Ishikawa (cell line): Measurements from ENCODE around the gene TTC9B.

Experiments used
- CEBPB ChIP-seq: IDR thresholded peaks from 2 replicates; pipeline ENCODE4 v1.6.1; 2012
- CREB1 ChIP-seq: IDR thresholded peaks from 2 replicates; pipeline ENCODE4 v1.6.1; 2012; ENCODE audit warnings: low read depth
- EGR1 ChIP-seq: IDR thresholded peaks from 2 replicates; pipeline ENCODE4 v1.6.1; 2012
- EP300 ChIP-seq: IDR thresholded peaks from 2 replicates; pipeline ENCODE4 v1.6.1; 2012; ENCODE audit warnings: borderline replicate concordance
- FOXM1 ChIP-seq: IDR thresholded peaks from 2 replicates; pipeline ENCODE4 v1.6.1; 2012; ENCODE audit warnings: low read depth, borderline replicate concordance
- MAX ChIP-seq: IDR thresholded peaks from 2 replicates; pipeline ENCODE4 v1.6.1; 2012
- NFIC ChIP-seq: IDR thresholded peaks from 2 replicates; pipeline ENCODE4 v1.6.1; 2012
- RAD21 ChIP-seq: IDR thresholded peaks from 2 replicates; pipeline ENCODE4 v1.6.1; 2012; ENCODE audit warnings: low read depth
- REST ChIP-seq: IDR thresholded peaks from 2 replicates; pipeline ENCODE4 v1.6.1; 2012; ENCODE audit warnings: low read depth, mild to moderate bottlenecking
- TAF1 ChIP-seq: IDR thresholded peaks from 2 replicates; pipeline ENCODE4 v1.6.1; 2012; ENCODE audit warnings: low read depth, mild to moderate bottlenecking
- TCF12 ChIP-seq: IDR thresholded peaks from 2 replicates; pipeline ENCODE4 v1.6.1; 2012; ENCODE audit warnings: low read depth
- TEAD4 ChIP-seq: IDR thresholded peaks from 2 replicates; pipeline ENCODE4 v1.6.1; 2012
- USF1 ChIP-seq: IDR thresholded peaks from 2 replicates; pipeline ENCODE4 v1.6.1; 2012
- YY1 ChIP-seq: IDR thresholded peaks from 2 replicates; pipeline ENCODE4 v1.6.1; 2012; ENCODE audit warnings: low read depth
- ZBTB7A ChIP-seq: IDR thresholded peaks from 2 replicates; pipeline ENCODE4 v1.6.1; 2012; ENCODE audit warnings: low read depth

Gene TTC9B

GRCh38 chr19:40263440-40264313 lies 45.5 kb upstream of the TTC9B start:
- TF ChIP-seq MAX (no peak), EGR1 (no peak), USF1 (no peak), TCF12 (no peak), FOXM1 (no peak), TAF1 (no peak), CEBPB (no peak), RAD21 (no peak), CREB1 (no peak), EP300 (no peak), TEAD4 (no peak), NFIC (no peak), YY1 (no peak)

- TF ChIP-seq TAF1 (no peak), REST (no peak), USF1 (no peak), TCF12 (no peak), CREB1 (no peak), EP300 (no peak), NFIC (no peak), YY1 (no peak), TEAD4 (no peak), CEBPB (no peak)
Observed at GRCh38 chr19:40262422-40262821, 44.2 kb upstream of the TTC9B start.

- TF ChIP-seq ZBTB7A (no peak), YY1 (no peak), USF1 (no peak)
Observed at GRCh38 chr19:40261631-40262030, 43.4 kb upstream of the TTC9B start.

- TF ChIP-seq RAD21 (no peak; the same call in 1 of the 2 replicates), TCF12 (peak; percentile 81), EGR1 (peak; percentile 67), FOXM1 (no peak), MAX (no peak), NFIC (peak; percentile 68), TEAD4 (peak; percentile 43; the same call in 1 of the 2 replicates), YY1 (no peak), EP300 (peak; percentile 56; the same call in 1 of the 2 replicates), TAF1 (no peak), USF1 (0 out of 2 replicates have a peak, but pooled peaks have one; percentile 4), CEBPB (no peak)
Observed at GRCh38 chr19:40257096-40257517, 38.9 kb upstream of the TTC9B start.

GRCh38 chr19:40256512-40256911 lies 38.3 kb upstream of the TTC9B start:
- no peak for TF ChIP-seq EP300
- no peak for TF ChIP-seq ZBTB7A
- no peak for TF ChIP-seq USF1
- TF ChIP-seq CEBPB, result no peak
- TF ChIP-seq TAF1, result no peak
- no peak for TF ChIP-seq TCF12
- no peak for TF ChIP-seq FOXM1
- no peak for TF ChIP-seq RAD21
- no peak for TF ChIP-seq MAX
- TF ChIP-seq EGR1, result no peak
- no peak for TF ChIP-seq REST
